ENCODE measurements around the gene AMHR2.
"Not testable (repeated sequence)": the region's sequence is repeated elsewhere in the genome, so short reads cannot be mapped to it uniquely, and the experiment has no call there.

AMHR2 gene

GRCh38 chr12:53423597-53423996 is at the start of gene AMHR2:
TSS of gene AMHR2 (plus strand) at chr12:53423855. CDS start at chr12:53423935, 80 bp downstream.
- DNase-seq (ENCODE audit: low spot score), result no peak

GRCh38 chr12:53374277-53374676 is 49.4 kb upstream of the AMHR2 start:
- DNase-seq (ENCODE audit: low spot score), result not testable (repeated sequence)

- no peak for DNase-seq (ENCODE audit: low spot score)
Observed at GRCh38 chr12:53376747-53377146, 46.9 kb upstream of the AMHR2 start.

- no peak for DNase-seq (ENCODE audit: low spot score)
Observed at GRCh38 chr12:53378222-53378621, 45.4 kb upstream of the AMHR2 start.

GRCh38 chr12:53378724-53379388 is 44.8 kb upstream of the AMHR2 start:
- no peak for DNase-seq (ENCODE audit: low spot score)

- DNase-seq (ENCODE audit: low spot score), result peak; percentile 96
Observed at GRCh38 chr12:53379389-53380103, 44.1 kb upstream of the AMHR2 start.

- DNase-seq (ENCODE audit: low spot score), result peak; percentile 96
Observed at GRCh38 chr12:53380104-53380793, 43.4 kb upstream of the AMHR2 start, which contains the start of gene SP1. TSS of gene SP1 (plus strand) at chr12:53380176. CDS start at chr12:53380292, 116 bp downstream.

- peak; percentile 35 for DNase-seq (ENCODE audit: low spot score)
Observed at GRCh38 chr12:53380794-53381730, 42.6 kb upstream of the AMHR2 start.

GRCh38 chr12:53381731-53382630 is 41.7 kb upstream of the AMHR2 start:
- DNase-seq (ENCODE audit: low spot score), result peak; percentile 41

- DNase-seq (ENCODE audit: low spot score), result no peak
Observed at GRCh38 chr12:53383258-53383657, 40.4 kb upstream of the AMHR2 start.

GRCh38 chr12:53386381-53386780 is 37.3 kb upstream of the AMHR2 start:
- DNase-seq (ENCODE audit: low spot score), result not testable (repeated sequence)

- DNase-seq (ENCODE audit: low spot score), result no peak
Observed at GRCh38 chr12:53388932-53389331, 34.7 kb upstream of the AMHR2 start.

- no peak for DNase-seq (ENCODE audit: low spot score)
Observed at GRCh38 chr12:53389702-53390101, 34.0 kb upstream of the AMHR2 start.

- DNase-seq (ENCODE audit: low spot score), result no peak
Observed at GRCh38 chr12:53391724-53392123, 31.9 kb upstream of the AMHR2 start.

GRCh38 chr12:53399896-53400295 is 23.8 kb upstream of the AMHR2 start:
- no peak for DNase-seq (ENCODE audit: low spot score)

GRCh38 chr12:53402351-53402750 is 21.3 kb upstream of the AMHR2 start:
- DNase-seq (ENCODE audit: low spot score), result not testable (repeated sequence)

- DNase-seq (ENCODE audit: low spot score), result no peak
Observed at GRCh38 chr12:53402871-53403270, 20.8 kb upstream of the AMHR2 start.

- no peak for DNase-seq (ENCODE audit: low spot score)
Observed at GRCh38 chr12:53410951-53411350, 12.7 kb upstream of the AMHR2 start.

GRCh38 chr12:53413485-53414204 is 10.0 kb upstream of the AMHR2 start:
- DNase-seq (ENCODE audit: low spot score), result peak; percentile 20

All from GM03348 (cell line).